ENCODE results near the gene SUPT5H. TPM values are rescaled to one million over a fixed set of nuclear protein-coding genes. Genes with fewer than 3 reads are reported as not detected.

SUPT5H gene
- total and polyA plus RNA-seq, 10 of the 15 experiments (the other 5 are each of a cell fraction or from before 2014, with no cell fraction given), result 27.2 to 194 (median 83.6) TPM

DNA sequence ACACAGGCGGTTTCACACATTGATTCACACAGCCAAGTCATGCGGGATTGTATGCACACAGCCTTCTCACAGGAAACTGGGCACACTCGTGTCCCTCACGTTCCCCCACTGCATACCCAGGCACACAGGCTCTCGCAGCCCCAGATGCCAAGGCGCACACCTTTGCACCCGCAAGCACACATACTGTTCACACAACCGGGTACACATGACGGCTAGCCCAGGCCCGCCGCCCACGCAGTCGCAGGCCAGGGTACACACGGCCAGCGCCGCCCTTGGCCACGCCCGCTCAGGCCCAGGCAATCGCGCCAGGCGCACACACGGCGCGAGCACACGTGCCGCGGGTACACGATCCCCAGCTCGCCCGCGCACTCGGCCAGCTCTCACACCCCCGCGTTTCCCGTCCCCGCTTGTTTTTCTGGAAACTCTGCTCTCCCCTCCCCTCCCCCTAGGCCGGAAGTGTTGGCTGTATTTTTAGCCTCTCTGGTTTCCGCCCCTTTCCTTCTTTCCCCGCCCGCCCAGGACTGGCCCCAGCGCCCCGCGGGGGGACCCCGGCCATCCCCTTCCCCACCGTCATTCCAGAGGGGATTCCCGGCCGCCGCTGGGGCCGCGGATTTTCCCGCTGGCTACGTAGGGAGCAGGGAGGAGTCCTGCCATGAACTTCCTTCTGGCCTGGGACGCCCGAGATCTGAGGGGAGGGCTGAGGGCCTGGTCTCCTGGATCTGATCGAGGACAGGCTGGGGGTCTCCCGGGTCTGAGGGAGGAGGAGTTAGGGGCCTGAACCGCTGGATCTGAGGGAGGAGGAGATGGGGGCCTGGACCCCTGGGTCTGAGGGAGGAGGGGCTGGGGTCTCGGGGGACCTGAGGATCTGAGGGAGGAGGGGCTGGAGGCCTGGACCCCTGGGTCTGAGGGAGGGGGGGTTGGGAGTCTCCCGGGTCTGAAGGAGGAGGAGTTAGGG lies 42.8 kb upstream of the SUPT5H start (continued):
- TF ChIP-seq NFYA (IDR thresholded peaks at IDR 0.05; ENCODE audit: borderline replicate concordance, low read depth, low read length) (no peak), ZNF274 (IDR thresholded peaks at IDR 0.05; ENCODE audit: insufficient read depth, insufficient read length) (no peak), RAD21 (IDR thresholded peaks at IDR 0.05; ENCODE audit: insufficient read depth, low read depth, low read length) (no peak), JUNB (IDR thresholded peaks at IDR 0.05) (no peak), NFXL1 (IDR thresholded peaks at IDR 0.05; ENCODE audit: borderline replicate concordance) (no peak), CBX3 (IDR thresholded peaks at IDR 0.05; ENCODE audit: borderline replicate concordance, low read depth) (no peak), GABPA (IDR thresholded peaks at IDR 0.05; ENCODE audit: low read depth) (no peak), NR2F1 (conservative IDR thresholded peaks at IDR 0.05) (peak; percentile 55; the same call in 1 of the 2 replicates), BMI1 (IDR thresholded peaks at IDR 0.05; ENCODE audit: borderline replicate concordance) (peak; percentile 21; the same call in 1 of the 2 replicates), CEBPB (IDR thresholded peaks at IDR 0.05; ENCODE audit: borderline replicate concordance in 1 of 2, low read depth in 2 of 2, low read length in 2 of 2) (no peak), BCL11A (IDR thresholded peaks at IDR 0.05; ENCODE audit: low read depth, low read length) (no peak), MXI1 (IDR thresholded peaks at IDR 0.05; ENCODE audit: low read depth, low read length) (peak; percentile 95), YY1 (IDR thresholded peaks at IDR 0.05; ENCODE audit: low read depth, low read length) (no peak), MEF2A (IDR thresholded peaks at IDR 0.05; ENCODE audit: insufficient read depth, low read depth, low read length) (peak; percentile 95)
- TF ChIP-seq, protein P1, sequence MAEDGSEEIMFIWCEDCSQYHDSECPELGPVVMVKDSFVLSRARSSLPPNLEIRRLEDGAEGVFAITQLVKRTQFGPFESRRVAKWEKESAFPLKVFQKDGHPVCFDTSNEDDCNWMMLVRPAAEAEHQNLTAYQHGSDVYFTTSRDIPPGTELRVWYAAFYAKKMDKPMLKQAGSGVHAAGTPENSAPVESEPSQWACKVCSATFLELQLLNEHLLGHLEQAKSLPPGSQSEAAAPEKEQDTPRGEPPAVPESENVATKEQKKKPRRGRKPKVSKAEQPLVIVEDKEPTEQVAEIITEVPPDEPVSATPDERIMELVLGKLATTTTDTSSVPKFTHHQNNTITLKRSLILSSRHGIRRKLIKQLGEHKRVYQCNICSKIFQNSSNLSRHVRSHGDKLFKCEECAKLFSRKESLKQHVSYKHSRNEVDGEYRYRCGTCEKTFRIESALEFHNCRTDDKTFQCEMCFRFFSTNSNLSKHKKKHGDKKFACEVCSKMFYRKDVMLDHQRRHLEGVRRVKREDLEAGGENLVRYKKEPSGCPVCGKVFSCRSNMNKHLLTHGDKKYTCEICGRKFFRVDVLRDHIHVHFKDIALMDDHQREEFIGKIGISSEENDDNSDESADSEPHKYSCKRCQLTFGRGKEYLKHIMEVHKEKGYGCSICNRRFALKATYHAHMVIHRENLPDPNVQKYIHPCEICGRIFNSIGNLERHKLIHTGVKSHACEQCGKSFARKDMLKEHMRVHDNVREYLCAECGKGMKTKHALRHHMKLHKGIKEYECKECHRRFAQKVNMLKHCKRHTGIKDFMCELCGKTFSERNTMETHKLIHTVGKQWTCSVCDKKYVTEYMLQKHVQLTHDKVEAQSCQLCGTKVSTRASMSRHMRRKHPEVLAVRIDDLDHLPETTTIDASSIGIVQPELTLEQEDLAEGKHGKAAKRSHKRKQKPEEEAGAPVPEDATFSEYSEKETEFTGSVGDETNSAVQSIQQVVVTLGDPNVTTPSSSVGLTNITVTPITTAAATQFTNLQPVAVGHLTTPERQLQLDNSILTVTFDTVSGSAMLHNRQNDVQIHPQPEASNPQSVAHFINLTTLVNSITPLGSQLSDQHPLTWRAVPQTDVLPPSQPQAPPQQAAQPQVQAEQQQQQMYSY (CRISPR knock-in tag; IDR thresholded peaks at IDR 0.05), result no peak
- TF ChIP-seq, protein P2, sequence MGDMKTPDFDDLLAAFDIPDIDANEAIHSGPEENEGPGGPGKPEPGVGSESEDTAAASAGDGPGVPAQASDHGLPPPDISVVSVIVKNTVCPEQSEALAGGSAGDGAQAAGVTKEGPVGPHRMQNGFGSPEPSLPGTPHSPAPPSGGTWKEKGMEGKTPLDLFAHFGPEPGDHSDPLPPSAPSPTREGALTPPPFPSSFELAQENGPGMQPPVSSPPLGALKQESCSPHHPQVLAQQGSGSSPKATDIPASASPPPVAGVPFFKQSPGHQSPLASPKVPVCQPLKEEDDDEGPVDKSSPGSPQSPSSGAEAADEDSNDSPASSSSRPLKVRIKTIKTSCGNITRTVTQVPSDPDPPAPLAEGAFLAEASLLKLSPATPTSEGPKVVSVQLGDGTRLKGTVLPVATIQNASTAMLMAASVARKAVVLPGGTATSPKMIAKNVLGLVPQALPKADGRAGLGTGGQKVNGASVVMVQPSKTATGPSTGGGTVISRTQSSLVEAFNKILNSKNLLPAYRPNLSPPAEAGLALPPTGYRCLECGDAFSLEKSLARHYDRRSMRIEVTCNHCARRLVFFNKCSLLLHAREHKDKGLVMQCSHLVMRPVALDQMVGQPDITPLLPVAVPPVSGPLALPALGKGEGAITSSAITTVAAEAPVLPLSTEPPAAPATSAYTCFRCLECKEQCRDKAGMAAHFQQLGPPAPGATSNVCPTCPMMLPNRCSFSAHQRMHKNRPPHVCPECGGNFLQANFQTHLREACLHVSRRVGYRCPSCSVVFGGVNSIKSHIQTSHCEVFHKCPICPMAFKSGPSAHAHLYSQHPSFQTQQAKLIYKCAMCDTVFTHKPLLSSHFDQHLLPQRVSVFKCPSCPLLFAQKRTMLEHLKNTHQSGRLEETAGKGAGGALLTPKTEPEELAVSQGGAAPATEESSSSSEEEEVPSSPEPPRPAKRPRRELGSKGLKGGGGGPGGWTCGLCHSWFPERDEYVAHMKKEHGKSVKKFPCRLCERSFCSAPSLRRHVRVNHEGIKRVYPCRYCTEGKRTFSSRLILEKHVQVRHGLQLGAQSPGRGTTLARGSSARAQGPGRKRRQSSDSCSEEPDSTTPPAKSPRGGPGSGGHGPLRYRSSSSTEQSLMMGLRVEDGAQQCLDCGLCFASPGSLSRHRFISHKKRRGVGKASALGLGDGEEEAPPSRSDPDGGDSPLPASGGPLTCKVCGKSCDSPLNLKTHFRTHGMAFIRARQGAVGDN (IDR thresholded peaks at IDR 0.05), result peak; percentile 91
- TF ChIP-seq, protein P3, sequence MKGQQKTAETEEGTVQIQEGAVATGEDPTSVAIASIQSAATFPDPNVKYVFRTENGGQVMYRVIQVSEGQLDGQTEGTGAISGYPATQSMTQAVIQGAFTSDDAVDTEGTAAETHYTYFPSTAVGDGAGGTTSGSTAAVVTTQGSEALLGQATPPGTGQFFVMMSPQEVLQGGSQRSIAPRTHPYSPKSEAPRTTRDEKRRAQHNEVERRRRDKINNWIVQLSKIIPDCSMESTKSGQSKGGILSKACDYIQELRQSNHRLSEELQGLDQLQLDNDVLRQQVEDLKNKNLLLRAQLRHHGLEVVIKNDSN (IDR thresholded peaks at IDR 0.05; ENCODE audit: borderline replicate concordance, extremely low read length, insufficient read depth, low read depth, low read length), result peak; percentile 64
- TF ChIP-seq, protein P4, sequence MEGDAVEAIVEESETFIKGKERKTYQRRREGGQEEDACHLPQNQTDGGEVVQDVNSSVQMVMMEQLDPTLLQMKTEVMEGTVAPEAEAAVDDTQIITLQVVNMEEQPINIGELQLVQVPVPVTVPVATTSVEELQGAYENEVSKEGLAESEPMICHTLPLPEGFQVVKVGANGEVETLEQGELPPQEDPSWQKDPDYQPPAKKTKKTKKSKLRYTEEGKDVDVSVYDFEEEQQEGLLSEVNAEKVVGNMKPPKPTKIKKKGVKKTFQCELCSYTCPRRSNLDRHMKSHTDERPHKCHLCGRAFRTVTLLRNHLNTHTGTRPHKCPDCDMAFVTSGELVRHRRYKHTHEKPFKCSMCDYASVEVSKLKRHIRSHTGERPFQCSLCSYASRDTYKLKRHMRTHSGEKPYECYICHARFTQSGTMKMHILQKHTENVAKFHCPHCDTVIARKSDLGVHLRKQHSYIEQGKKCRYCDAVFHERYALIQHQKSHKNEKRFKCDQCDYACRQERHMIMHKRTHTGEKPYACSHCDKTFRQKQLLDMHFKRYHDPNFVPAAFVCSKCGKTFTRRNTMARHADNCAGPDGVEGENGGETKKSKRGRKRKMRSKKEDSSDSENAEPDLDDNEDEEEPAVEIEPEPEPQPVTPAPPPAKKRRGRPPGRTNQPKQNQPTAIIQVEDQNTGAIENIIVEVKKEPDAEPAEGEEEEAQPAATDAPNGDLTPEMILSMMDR (IDR thresholded peaks at IDR 0.05 in 2 of 3, conservative IDR thresholded peaks at IDR 0.05 in 1 of 3; ENCODE audit: control insufficient read depth in 2 of 3, extremely low read depth in 1 of 3, insufficient read depth in 1 of 3, low read depth in 3 of 3, low read length in 3 of 3), result no peak

Data from GM12878 (cell line).